BJ (cell line): Measurements from ENCODE around the gene KCTD3. TPM values are rescaled to one million over a fixed set of nuclear protein-coding genes. Genes with fewer than 3 reads are reported as not detected.

Experiments used
- CTCF ChIA-PET: fragments of 350-600 bp; formaldehyde crosslinking; extraction: SDS; loops from one replicate; lab custom pipeline; 2021; ENCODE audit warnings: antibody characterized with exemption, inconsistent platforms; lab: Yijun Ruan, JAX
- POLR2A ChIA-PET: fragments of 300-600 bp; sonication (Branson Sonifier 250); formaldehyde crosslinking; extraction: SDS; loops from one replicate; lab custom pipeline; 2021; ENCODE audit warnings: antibody characterized with exemption; lab: Charles Lee
- DNase-seq: peaks from one replicate; pipeline ENCODE4 v3.0.0-alpha.2; 2011; ENCODE audit warnings: low read depth
- H3K27me3 ChIP-seq: 2 replicates; pipeline ENCODE4 v1.6.0; 2011; ENCODE audit warnings: low read length; ENCODE audit not compliant: control insufficient read depth, insufficient read depth
- H3K36me3 ChIP-seq: 2 replicates; pipeline ENCODE4 v1.5.1; 2011; ENCODE audit warnings: low read length; ENCODE audit not compliant: control insufficient read depth, insufficient read depth
- H3K4me3 ChIP-seq: 2 replicates; pipeline ENCODE4 v1.5.1; 2011; ENCODE audit warnings: low read depth, mild to moderate bottlenecking, control low read depth, low read length
- CTCF ChIP-seq: IDR thresholded peaks from 2 replicates; pipeline ENCODE4 v1.5.1; 2011; ENCODE audit warnings: low read depth, mild to moderate bottlenecking, control low read depth, inconsistent platforms, low read length, moderate library complexity; ENCODE audit not compliant: insufficient read depth
- polyA plus RNA-seq: library from polyadenylated mRNA; depleted of rRNA; stranded (reverse); fragments of >200 nt; gene quantifications from 2 replicates; pipeline ENCODE4 v1.2.3, GENCODE V29; 2011

KCTD3 gene
- polyA plus RNA-seq, 1 experiment = 31.7 TPM

GRCh38 chr1:215583185-215583749, 16.2 kb downstream of the KCTD3 start:
- no peak for TF ChIP-seq CTCF
- ChIA-PET CTCF (no interaction called here), POLR2A (no interaction called here)
- Histone ChIP-seq H3K27me3 (no peaks in the 10 kb centered on the region), H3K4me3 (no peak overlapping the region), H3K36me3 (no peaks in the 10 kb centered on the region; the same call in 1 of the 2 replicates)
- no peak for DNase-seq

DNA sequence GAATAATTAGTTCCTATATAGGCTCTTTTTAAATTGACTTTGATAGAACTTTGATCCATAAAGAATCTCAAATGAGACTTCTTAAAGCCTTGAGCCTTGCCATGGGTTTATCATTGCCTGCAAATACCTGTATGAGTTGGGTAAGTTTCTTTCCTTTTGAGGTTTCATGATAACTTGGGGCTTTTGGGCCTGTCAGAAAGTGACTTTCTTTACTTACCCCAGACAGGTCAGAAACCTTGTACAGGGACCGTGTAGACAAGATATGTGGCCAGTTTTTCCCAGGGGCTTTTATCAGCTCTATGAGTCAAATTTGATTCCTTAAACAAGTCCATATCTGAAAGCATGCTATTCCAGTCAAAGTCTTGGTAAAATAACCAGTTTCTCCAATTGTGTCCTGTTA, 17.3 kb downstream of the KCTD3 start:
- ChIA-PET POLR2A (no interaction called here), CTCF (no interaction called here)
- no peak for DNase-seq
- TF ChIP-seq CTCF = no peak
- Histone ChIP-seq H3K36me3 (no peaks in the 10 kb centered on the region; the same call in 1 of the 2 replicates), H3K4me3 (no peak overlapping the region), H3K27me3 (no peaks in the 10 kb centered on the region)

DNA sequence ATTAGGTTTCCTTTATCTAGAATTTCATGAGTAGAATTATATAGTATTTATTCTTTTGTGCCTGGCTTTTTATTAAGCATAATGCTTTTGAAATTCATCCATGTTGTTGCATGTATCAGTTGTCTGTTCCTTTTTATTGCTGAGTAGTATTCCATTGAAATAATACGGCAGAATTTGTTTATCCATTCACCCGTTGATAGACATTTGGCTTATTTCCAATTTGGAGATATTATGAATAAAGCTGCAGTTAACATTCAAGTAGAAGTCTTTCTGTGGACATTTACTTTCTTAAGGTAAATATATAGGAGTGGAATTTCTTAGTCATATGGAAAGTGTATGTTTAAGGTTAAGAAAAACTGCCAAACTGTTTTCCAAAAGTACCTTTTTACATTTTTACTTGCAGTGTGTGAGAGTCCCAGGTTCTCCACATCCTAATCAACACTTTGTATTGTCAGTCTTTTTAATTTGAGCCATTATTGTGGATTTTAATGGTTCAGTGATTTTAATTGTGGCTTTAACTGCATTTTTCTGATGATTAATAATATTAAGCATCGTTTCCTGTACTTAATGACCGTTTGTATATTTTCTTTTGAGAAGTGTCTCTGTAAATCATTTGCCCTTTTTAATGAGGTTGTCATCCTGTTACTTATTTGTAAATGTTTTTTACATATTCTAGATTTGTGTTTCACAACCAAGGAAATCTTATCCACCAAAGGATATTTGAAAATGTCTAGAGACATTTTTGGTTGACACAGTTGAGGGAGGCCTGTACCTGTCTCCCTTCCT, 22.7 kb downstream of the KCTD3 start:
- CTCF ChIA-PET = no interaction called here

DNA sequence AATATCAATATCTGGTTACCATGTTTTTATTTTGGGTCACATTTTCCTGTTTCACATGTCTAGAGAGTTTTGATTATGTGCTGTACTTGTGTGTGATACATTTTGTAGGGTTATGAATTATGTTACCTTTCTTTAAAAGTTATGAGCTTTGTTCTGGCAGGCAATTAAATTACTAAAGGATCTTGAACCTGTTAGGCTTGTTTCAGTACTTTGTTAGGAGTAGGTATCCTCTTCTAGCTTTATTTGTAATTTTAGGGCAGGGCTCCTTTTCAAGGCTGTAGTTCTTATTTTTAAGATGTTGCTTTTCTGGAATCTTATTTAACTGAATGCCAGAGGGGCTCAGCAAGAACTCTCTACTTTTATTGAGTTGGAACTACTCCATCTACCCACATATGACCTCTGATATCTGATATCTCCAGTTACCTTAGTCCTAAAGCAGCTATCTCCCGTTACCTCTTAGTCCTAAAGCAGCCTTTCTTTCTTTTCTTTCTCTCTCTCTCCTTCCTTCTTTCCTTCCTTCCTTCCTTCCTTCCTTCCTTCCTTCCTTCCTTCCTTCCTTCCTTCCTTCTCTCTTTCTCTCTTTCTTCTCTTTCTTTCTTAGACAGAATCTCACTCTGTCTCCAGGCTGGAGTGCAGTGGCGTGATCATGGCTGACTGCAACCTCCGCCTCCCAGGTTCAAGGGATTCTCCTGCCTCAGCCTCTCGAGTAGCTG, 23.8 kb downstream of the KCTD3 start:
- CTCF ChIA-PET = interaction anchor here (1.1 kb wide), 1 partner anchor 952 kb away, joined by 3 read pairs; no protein-coding TSS in a partner anchor
- DNase-seq = no peak
- POLR2A ChIA-PET = no interaction called here
- Histone ChIP-seq H3K4me3 (no peak overlapping the region), H3K36me3 (no peaks in the 10 kb centered on the region; the same call in 1 of the 2 replicates), H3K27me3 (no peaks in the 10 kb centered on the region)
- TF ChIP-seq CTCF = no peak

More for the DNA sequence above, 22.7 kb downstream of the KCTD3 start:
- no peaks in the 10 kb centered on the region; the same call in 1 of the 2 replicates for H3K36me3 ChIP-seq
- no peak for DNase-seq
- POLR2A ChIA-PET = no interaction called here
- no peak for TF ChIP-seq CTCF
- H3K27me3 ChIP-seq = no peaks in the 10 kb centered on the region
- H3K4me3 ChIP-seq = no peak overlapping the region

- DNase-seq = no peak
- CTCF ChIA-PET = no interaction called here
- no peak for TF ChIP-seq CTCF
- Histone ChIP-seq H3K36me3 (no peaks in the 10 kb centered on the region), H3K27me3 (no peaks in the 10 kb centered on the region), H3K4me3 (no peak overlapping the region)
- POLR2A ChIA-PET = interaction anchor here (0.5 kb wide), 1 partner anchor 897 kb away, joined by 13 read pairs; no protein-coding TSS in a partner anchor
Observed at GRCh38 chr1:215594640-215595039, 27.5 kb downstream of the KCTD3 start.
